Medulla oblongata (tissue), 1 donor: ENCODE measurements around the gene CHST11.

Experiments
- DNase-seq: peaks from one replicate; pipeline ENCODE4 v3.0.0-alpha.2; 2015; ENCODE audit errors: extremely low spot score

The CHST11 gene

DNA sequence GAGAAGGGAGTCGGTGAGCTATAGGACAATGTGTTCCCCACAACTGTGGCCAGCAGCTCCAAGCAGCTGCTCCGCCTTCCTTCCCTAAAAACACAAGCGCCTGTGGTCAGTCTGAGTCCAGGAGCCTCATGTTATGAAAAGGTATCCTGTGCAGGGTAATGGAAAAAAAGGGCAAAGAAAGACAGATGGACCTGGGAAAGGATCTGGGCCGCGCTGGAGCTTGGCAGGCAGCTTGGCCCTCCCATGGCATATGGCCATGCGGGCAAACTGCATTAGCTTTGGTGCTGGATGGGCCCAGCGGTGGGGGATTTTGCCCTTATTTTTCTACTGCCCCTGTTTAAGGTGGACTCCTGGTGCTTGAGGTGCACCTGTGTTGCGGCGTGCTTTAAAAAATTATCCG is 23.7 kb upstream of the CHST11 start:
- no peak for DNase-seq

DNA sequence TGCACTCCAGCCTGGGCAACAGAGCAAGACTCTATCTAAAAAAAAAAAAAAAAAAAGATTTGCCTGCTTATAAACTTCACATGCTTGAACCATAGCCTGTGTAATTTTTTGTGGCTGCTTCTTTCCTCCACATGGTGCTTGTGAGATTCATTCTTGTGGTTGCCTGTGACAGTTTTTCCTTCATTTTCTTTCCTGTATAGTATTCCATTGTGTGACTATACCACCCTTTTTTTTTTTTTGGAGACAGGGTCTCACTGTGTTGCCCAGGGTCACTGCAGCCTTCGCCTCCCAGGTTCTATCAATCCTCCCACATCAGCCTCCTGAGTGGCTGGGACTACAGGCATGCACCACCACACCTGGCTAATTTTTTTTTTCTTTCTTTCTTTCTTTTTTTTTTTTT is 22.6 kb upstream of the CHST11 start:
- DNase-seq = no peak

DNA sequence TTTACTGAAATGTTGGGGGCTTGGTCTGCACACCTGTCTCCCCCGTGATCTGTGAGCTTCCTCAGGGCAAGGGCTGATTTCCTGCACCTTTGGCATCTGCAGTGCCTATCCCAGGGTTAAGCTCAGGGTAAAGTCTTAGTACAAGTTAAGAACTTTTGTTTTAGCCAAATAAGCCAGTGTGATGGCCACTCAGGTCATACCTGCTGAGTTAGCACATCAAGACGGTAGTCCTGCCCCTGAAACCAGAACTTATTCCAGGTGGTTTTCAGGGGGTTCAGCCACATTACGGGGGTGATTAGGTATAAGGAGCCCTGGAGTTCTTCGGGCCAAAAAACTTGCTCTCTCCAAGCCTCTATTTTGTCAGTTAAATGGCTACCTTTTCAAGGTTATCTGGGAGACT is 21.6 kb upstream of the CHST11 start:
- no peak for DNase-seq

DNA sequence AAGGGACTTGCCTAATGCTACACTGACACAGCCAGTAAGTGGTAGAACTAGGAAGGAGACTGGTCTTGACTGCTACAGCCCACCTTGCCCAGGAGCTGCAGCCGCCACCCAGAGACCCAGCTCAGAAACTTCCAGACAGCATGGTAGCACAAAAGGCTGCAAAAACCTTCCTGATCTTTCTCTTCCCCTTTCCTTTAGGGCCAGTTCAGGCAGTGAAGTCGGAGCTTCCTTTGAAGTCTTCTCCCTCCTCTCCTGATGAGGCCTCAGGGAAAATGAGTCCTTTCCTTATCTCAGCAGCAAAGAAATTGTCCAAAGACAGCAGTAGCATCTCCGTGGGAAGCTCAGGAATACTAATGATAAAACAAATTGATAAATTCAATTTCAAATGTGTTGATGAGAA is 21.0 kb upstream of the CHST11 start:
- no peak for DNase-seq

DNA sequence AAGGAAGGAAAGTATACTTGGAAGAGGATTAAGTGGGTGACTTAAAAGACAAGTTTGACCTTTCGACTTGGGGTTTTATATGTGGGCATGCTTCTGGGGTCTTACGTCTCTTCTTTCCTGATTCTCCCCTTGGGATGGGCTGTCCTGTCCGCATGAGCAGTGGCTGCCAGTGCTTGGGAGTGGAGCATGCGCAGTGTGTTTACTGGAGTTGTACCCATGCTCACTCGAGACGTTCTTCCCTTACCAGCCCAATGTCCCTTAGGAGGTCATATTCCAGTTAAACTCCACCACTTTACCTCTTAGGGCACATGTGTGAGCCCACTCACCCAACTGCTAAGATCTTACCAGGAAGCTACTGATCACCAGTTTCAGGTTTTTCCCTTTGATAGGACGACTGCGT is 20.0 kb upstream of the CHST11 start:
- no peak for DNase-seq

DNA sequence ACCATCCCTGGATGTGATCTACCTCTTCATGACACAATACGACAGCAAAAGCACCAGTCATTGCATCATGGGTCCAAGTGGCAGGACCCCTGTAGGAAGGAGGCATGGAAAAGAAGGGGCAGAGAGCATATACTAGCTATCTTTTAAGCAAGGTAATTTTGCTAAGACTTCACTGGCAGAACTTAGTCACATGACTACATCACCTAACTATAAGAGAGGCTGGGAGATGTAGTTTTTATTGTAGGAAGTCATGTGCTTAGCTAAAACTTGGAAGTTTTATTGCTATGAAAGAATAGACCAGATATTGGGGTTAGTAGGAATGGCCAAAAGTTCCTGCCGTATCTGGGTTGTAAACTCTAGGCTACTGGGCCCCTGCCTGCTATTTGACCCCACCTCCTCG is 18.6 kb upstream of the CHST11 start:
- DNase-seq = no peak

DNA sequence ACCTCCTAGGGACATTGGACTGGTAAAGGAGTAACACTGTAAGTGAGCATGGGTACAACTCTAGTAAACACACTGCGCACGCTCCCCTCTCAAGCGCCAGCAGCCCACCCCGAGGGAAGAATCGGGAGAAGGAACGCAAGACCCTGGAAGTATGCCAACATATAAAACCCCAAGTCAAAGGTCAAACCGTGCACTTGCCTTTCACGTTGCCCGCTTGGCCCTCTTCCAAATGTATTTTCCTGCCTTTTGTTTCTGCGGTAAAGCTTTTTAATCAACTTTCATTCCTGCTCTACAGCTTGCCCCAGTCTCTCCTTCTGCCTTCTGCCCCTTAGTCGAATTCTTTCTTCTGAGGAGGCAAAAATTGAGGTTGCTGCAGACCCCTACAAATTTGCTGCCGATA is 17.6 kb upstream of the CHST11 start:
- DNase-seq = no peak

DNA sequence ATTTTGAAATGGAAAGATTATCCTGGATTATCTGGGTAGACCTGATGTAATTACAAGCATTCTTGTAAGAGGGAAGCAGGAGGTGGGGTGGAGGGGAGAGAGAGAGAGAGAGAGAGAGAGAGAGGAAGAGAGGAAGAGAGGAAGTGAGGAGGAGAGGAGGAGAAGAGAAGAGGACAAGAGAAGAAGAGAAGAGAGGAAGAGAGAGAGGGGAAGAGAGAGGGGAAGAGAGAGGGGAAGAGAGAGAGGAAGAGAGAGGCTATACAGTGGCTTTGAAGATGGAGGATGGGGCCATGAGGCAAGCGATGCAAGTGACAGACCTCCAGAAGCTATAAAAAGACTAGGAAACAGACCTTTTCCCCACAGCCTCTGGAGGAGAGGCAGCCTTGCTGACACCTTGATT is 13.7 kb upstream of the CHST11 start:
- DNase-seq = no peak

DNA sequence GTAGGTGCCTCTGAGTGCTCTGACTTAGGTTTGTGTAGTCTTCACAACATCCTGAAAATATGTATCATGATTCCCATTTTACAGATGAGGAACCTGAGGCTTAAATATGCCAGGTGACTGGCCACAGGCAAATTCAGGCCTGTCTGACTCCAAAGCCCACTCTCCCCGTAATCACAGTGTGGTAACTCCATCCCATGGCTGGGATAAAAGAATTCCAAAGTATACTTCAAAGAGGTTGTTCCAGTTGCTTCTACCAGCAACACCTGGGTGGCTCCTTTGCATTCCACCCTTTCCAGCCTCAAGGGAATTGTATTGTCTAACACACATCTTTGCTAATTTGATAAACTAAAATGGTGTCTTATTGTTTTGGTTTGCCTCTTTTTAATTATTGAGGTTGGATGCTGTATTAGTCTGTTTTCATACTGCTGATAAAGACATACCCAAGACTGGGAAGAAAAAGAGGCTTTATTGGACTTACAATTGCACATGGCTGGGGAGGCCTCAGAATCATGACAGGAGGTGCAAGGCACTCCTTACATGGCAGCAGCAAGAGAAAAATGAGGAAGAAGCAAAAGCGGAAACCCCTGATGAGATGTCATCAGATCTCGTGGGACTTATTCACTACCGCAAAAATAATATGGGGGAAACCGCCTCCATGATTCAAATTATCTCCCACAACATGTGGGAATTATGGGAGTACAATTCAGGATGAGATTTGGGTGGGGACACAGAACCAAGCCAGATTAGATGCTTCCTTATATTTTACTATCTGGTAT is 9.9 kb upstream of the CHST11 start:
- DNase-seq = no peak

DNA sequence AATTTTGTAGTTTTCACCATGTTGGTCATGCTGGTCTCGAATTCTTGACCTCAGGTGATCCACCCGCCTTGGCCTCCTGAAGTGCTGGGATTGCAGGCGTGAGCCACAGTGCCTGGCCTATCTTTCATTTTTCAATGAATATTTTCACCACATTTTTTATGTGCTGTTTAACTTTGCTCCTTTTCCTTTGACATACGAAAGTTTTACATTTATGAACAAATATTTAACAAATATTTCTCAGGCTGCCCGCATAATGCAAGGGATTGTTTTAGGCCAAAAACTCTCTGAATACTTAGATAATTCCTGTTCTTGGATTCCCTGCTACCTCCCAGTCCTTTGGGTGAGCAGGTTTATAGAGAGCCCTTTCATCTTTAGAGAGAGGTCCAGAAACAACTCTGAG is 8.7 kb upstream of the CHST11 start:
- DNase-seq = no peak

DNA sequence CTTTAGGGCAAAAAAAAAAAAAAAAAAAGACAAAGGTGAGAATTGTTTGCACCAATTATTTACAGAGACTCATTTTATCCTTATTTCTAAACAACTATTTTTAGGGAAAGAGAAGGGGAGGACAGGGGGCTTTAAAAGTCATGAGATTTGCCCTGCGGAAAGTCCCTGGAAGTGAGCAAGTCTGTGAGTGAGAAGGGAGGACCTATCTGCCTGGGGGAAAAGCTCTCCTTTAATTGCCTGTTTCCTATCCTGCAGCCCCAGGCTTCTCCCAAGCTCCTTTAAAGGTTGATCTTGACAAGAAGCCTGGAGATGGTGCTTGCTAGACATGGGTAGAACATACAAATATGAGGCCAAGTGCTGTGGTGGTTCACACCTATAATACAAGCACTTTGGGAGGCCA is 8.3 kb upstream of the CHST11 start:
- no peak for DNase-seq

DNA sequence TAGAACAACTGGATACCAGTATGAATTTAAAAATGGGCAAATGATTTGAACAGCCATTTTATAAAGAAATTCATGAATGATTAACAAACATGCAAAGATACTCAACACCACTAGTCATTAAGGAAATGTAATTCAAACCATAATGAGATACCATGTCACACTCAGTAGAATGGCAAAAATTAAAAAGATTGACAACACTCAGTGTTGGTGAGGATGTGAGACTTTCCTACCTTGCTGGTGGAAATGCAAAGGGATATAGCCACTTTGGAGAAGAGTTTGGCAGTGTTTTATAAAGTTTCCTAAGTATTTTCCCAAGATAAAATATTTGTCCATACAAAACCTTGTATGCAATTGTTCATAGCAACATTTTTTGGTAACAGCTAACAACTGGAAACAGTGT is 6.0 kb upstream of the CHST11 start:
- no peak for DNase-seq

DNA sequence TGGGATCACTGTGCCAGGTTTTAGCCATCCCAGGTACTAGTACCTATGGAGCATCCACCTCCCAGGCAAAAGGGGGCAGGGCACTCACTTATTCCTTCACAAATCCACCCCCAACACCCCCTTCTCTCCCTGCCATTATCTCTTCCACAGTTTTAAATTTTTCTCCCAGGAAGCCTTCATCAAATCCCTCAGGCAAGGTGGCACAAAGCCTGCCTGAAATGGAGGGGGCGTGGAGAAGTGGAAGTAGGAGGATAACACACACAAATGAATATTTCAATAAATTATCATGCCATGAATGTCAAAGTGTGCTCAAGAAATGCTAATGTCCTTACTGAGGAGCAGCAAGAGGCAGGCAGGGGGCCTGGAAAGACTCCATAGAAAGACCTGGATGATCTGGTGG is 4.7 kb upstream of the CHST11 start:
- DNase-seq = no peak

DNA sequence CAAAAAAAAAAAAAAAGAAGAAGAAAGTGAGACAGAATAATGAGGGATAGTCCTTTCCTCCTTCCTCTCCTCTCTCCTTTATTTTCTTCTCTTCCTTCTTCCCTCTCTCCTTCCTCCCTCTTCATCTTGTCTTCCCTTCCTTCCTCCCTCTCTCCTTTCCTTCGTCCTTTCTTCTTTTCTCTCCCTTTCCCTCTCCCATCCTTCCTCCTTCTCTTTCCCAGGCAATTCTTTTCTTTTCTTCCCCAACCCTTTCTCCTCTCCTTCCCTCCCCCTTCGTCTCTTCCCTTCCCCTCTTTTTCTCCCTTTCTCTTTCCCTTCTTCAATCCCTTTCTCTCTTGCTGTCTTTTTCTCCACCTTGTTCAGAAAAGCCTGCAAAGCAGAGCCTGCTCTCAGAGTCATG is 3.6 kb upstream of the CHST11 start:
- no peak for DNase-seq

DNA sequence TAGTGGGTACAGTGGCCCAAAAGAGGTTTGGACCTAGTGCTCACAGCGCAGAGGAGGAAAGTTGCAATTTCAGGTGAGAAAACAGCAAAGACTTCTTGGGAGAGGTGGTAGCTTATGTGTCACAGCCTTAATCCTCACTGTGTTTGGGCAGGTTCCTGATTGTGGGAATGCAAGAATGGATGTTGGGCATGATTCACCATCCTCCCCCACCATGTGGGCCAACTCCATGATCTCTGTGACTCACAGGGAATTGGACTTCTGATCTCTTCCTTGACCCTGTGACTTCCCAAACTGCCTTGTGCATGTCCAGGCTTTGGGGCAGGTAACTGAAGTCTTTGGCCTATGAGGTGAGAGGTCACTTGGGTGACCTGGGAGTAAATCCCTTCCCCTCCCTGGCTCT is 1.8 kb upstream of the CHST11 start:
- DNase-seq = no peak

DNA sequence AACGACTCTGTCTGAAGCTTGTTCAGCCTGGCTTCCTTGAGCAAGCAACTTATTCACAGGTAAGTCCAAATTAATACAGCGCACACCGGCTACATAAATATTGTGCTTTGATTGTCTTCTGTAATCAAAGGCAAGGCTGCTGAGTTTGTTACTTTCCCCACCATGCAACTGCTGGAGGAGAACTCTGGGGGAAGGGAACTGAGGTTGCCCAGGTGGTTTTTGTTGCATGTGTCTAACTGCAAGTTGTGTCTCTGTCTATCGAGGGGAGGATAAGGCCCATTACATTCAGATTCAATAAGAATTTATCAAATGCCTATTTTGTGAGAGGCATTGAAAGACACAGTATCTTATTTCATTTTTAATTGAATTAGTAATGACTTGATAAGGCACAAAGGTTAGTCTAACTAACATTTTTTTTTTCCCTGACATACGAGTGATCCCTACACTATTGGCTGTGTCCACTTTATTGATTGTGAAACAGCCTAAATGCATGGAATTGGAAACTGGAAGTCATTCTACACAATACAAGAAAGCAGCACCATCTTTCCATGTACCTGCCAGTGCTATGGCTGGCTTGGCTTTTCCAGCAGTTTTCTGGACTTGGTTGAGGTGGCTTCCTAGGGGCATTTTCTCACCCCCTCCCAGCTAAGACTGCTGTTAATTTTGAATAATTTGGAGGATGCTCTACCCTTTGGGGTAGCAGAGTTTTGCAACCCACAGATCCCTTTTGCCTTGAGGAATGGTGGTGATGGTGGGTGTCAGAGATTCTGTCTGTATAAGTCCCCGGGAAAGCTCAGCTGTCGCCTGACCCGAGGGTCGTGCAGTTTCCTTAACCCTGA is 951 bp upstream of the CHST11 start:
- DNase-seq = no peak

DNA sequence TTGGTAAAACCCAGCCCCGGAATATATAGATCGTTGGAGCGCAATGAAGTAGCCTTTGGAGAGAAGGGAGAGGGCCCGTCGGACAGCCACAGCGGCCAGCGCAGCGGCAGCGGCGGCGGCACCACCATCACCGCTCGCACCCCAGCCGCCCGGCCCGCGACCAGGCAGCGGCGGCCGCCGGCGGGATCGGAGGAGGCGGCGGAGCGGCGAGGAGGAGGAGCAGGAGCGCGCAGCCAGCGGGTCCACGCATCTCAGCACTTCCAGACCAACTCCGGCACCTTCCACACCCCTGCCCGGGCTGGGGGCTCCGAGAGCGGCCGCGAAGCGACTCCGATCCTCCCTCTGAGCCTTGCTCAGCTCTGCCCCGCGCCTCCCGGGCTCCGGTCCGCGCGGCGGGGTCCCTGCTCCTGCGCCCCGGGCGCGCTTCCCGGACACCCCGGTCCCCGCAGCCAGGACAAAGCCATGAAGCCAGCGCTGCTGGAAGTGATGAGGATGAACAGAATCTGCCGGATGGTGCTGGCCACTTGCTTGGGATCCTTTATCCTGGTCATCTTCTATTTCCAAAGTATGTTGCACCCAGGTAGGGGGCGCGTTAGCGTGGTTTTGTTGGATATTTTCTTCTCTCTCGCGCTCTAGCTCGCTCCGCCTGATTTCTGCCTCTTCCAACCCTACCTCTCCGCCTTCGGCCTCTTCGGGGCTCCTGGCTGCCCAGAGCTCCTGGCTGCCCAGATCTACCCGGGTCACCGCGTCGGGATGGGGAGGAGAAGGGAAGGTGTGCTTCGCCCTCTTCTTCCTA is 400 bp downstream of the CHST11 start:
- peak; percentile 72 for DNase-seq

DNA sequence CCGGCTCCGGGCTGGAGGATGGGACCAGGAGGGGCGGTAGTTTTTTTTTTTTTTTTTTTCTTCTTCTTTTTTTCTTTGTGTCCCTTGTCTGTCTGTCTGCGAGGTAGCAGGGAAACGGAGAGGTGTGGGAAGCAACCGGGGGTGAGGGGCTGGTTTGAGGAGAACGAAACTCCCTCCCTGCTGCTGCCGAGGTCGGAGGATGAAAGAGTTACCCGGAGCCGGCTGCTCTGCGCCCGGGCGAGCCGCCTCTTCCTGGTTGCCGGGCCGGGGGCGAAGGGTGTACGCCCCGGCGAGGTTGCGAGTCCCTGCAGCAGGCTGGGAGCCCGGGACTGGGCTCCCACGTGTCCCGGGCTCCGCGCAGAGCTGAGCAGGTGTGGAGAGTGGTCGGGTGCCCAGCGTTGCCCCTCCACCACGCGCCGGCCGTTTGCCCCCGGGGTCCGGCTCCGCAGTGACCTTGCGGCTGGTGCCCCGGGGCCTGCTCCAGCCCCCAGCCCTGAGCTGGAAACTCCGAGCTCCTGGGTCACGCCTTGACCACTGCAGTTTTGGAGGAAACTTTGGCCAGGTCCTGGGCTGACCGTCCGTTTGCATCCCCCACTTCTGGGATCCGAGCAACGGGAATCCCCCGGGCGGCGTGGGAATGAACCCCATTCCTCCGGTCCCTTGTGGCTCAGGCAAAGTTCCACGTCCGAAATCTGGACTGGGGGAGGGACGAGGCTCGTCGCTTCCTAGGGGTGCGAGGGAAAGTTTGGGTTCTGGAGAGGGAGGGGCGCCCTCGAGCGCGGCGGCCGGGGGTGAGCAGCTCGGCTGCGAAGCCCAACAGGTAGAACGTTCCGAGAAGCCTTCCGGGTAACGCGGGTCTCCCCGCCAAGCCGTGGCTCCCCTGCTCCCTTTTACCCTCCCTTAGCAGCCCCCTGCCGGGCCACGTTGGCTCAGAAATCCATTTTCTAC is 1.3 kb downstream of the CHST11 start:
- no peak for DNase-seq

DNA sequence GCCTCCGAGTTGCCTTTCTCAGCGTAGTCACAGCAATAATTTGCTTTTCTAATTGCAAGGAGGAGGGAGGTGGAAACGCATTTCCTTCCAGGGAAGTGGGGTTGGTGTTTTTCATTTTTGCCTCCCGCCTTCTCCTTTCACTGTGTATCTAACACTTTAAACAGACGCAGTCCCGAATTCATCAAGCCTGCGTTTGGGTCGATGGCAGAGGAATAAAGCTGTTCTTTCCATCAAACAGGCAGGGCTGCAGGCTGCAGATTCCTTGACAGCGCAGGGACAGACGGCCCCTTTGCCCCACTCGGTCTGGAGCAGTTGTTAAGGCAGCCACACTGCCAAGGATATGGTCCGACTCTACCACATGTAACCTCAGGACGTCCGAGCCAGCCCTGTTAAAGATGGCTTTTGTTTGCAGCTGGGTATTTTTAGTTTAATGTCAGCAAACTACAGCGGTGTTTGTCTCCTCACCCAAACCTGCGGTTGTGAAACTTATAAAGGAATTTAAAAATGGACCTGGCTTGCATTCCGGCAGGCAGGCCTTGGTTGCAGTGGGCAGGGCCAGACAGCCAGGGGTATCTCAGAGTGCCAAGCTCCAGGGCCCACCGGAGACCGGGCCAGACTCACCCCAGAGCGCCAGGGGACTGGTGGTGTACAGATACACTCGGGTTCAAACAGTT is 2.1 kb downstream of the CHST11 start:
- DNase-seq = peak; percentile 29

DNA sequence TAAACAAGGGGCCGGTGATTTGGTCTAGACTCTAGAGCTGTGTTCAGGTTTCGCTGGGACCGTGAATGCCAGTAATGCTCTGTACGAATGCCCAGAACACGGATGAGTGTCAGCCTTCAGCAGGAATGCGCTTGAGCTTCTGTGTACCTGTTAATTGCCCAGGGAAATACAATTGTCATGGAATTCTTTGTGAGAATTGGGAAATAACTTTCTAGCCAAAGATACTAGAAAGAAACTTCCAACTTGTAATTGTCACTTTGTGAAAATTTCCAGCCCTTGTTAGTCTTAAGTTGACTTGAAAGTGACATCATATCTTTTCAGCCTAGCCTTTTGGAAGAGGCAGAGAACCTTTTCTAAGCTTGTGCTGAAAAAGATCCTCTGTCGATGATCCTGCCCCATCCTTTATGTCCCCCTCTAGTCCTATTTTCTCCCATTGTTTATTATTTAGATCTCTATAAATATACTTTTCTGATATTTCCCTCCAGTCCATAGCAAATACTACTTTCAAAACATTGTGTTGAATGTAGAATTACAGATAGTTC is 2.7 kb downstream of the CHST11 start:
- DNase-seq = peak; percentile 30
